K562 (cell line): ENCODE measurements around the gene NOL4L. TPM values are rescaled to one million over a fixed set of nuclear protein-coding genes. Genes with fewer than 3 reads are reported as not detected.

Source experiments
- BCOR ChIP-seq: fragments of 450-650 bp; IDR thresholded peaks from 2 replicates; pipeline ENCODE4 v1.6.1; 2016
- CBX1 ChIP-seq: sonication (generic); IDR thresholded peaks from 2 replicates; pipeline ENCODE4 v1.6.1; 2016; ENCODE audit warnings: antibody characterized with exemption, low read depth, mild to moderate bottlenecking
- POLR2H ChIP-seq: IDR thresholded peaks from 2 replicates; pipeline ENCODE4 v1.6.1; 2016; ENCODE audit warnings: missing genetic modification characterization, low read depth, mild to moderate bottlenecking, control low read depth, missing compliant biosample characterization, moderate library complexity
- SAFB2 ChIP-seq: fragments of 200-400 bp; formaldehyde crosslinking; IDR thresholded peaks from 2 replicates; pipeline ENCODE4 v1.6.1; 2018; ENCODE audit warnings: borderline replicate concordance, low read length, low read depth, moderate library complexity; ENCODE audit not compliant: severe bottlenecking
- SETDB1 ChIP-seq: IDR thresholded peaks from one replicate; pipeline ENCODE4 v1.6.1; 2012; ENCODE audit warnings: low read length, control low read depth, inconsistent platforms
- ZNF197 ChIP-seq: fragments of 200-800 bp; sonication (Bioruptor generic); IDR thresholded peaks from 2 replicates; pipeline ENCODE4 v1.6.1; 2016; ENCODE audit warnings: low read depth, missing genetic modification characterization, missing compliant biosample characterization
- ZNF212 ChIP-seq: fragments of 450-650 bp; formaldehyde crosslinking; IDR thresholded peaks from 2 replicates; pipeline ENCODE4 v1.4.0; 2020; ENCODE audit warnings: mild to moderate bottlenecking
- ZNF23 ChIP-seq: fragments of 250-450 bp; sonication (Bioruptor Pico); IDR thresholded peaks from 2 replicates; pipeline ENCODE4 v1.4.0; 2020; ENCODE audit warnings: mild to moderate bottlenecking
- polyA plus RNA-seq, 8 experiments: library from polyadenylated mRNA; depleted of rRNA in 4 of 8; stranded (reverse) in 5 of 8; unstranded in 3 of 8; fragments of >200 nt; fragmentation: Nextera tagmentation in 2 of 8; fragmentation: Illumina TruSeq in 1 of 8; extraction: Ambion mirVana in 2 of 8; extraction: Trizol in 1 of 8; gene quantifications; 2 replicates each; pipeline versions ENCODE4 v1.2.1 to v1.2.3, GENCODE V29; 2011 to 2014; ENCODE audit warnings: inconsistent platforms in 1 of 8, missing spikeins in 1 of 8
- total RNA-seq, 7 experiments: library from RNA; depleted of rRNA in 6 of 7; stranded (reverse); fragments of >200 nt in 6 of 7; fragmentation: Illumina TruSeq in 2 of 7; extraction: Trizol in 2 of 7; gene quantifications; 2 replicates each; pipeline versions ENCODE4 v1.2.1 to v1.2.3, GENCODE V29; 2011 to 2021; ENCODE audit warnings: low replicate concordance in 1 of 7
- TF ChIP-seq, protein P1 (sequence below): fragments of 450-650 bp; conservative IDR thresholded peaks from 2 replicates; pipeline ENCODE4 v1.6.1; 2016; ENCODE audit warnings: missing genetic modification characterization, low read depth, mild to moderate bottlenecking, missing compliant biosample characterization, moderate library complexity
- TF ChIP-seq, protein P2 (sequence below): fragments of 200-600 bp; sonication (generic); IDR thresholded peaks from one replicate; pipeline ENCODE4 v1.6.1; 2012; ENCODE audit warnings: mild to moderate bottlenecking, low read depth, low read length, inconsistent platforms
- TF ChIP-seq, protein P3 (sequence below), 2 experiments: fragments of 200-800 bp in 1 of 2; sonication (Bioruptor generic) in 1 of 2; sonication (generic) in 1 of 2; formaldehyde crosslinking in 1 of 2; IDR thresholded peaks in 1 of 2; conservative IDR thresholded peaks in 1 of 2; 2 replicates each; pipeline versions ENCODE4 v1.5.0 to v1.6.1; 2016 to 2020; ENCODE audit warnings: missing compliant biosample characterization in 1 of 2, missing genetic modification characterization in 1 of 2, missing genetic modification reagents in 1 of 2
- TF ChIP-seq, protein P4 (sequence below): fragments of 450-650 bp; formaldehyde crosslinking; IDR thresholded peaks from 2 replicates; pipeline ENCODE4 v1.4.0; 2020; ENCODE audit warnings: mild to moderate bottlenecking, moderate library complexity

The NOL4L gene
- total and polyA plus RNA-seq, 9 of the 15 experiments (the other 6 are each of a cell fraction or from before 2014, with no cell fraction given) = 5.1 to 36.2 (median 13.6) TPM

DNA sequence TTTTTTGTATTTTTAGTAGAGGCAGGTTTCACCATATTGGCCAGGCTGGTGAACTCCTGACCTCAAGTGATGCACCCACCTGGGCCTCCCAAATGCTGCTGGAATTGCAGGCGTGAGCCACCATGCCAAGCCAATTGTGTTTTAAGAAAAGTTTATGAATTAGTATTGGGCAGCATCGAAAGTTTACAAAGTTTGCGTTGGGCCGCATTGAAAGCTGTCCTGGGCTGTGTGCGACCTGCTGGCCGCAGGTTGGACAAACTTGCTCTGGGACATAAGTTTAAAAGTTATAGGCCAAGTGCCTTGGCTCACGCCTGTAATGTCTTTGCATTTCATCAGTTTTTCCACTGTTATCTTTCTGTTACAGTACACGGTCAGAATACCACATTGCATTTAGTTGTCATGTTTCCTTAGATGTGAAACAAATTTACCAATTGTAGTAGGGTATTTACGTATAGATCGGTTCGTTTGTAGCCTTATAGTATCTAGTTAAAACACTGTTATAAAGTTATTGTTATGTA is 187.5 kb downstream of the NOL4L start (continued):
- TF ChIP-seq BCOR (no peak), CBX1 (no peak), ZNF23 (CRISPR knock-in tag) (no peak), SAFB2 (no peak), POLR2H (tag) (0 out of 2 replicates have a peak, but pooled peaks have one; percentile 77), SETDB1 (no peak), ZNF197 (CRISPR knock-in tag) (no peak), ZNF212 (no peak)
- TF ChIP-seq, protein P1, sequence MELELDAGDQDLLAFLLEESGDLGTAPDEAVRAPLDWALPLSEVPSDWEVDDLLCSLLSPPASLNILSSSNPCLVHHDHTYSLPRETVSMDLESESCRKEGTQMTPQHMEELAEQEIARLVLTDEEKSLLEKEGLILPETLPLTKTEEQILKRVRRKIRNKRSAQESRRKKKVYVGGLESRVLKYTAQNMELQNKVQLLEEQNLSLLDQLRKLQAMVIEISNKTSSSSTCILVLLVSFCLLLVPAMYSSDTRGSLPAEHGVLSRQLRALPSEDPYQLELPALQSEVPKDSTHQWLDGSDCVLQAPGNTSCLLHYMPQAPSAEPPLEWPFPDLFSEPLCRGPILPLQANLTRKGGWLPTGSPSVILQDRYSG (tag) = no peak
- TF ChIP-seq, protein P2, sequence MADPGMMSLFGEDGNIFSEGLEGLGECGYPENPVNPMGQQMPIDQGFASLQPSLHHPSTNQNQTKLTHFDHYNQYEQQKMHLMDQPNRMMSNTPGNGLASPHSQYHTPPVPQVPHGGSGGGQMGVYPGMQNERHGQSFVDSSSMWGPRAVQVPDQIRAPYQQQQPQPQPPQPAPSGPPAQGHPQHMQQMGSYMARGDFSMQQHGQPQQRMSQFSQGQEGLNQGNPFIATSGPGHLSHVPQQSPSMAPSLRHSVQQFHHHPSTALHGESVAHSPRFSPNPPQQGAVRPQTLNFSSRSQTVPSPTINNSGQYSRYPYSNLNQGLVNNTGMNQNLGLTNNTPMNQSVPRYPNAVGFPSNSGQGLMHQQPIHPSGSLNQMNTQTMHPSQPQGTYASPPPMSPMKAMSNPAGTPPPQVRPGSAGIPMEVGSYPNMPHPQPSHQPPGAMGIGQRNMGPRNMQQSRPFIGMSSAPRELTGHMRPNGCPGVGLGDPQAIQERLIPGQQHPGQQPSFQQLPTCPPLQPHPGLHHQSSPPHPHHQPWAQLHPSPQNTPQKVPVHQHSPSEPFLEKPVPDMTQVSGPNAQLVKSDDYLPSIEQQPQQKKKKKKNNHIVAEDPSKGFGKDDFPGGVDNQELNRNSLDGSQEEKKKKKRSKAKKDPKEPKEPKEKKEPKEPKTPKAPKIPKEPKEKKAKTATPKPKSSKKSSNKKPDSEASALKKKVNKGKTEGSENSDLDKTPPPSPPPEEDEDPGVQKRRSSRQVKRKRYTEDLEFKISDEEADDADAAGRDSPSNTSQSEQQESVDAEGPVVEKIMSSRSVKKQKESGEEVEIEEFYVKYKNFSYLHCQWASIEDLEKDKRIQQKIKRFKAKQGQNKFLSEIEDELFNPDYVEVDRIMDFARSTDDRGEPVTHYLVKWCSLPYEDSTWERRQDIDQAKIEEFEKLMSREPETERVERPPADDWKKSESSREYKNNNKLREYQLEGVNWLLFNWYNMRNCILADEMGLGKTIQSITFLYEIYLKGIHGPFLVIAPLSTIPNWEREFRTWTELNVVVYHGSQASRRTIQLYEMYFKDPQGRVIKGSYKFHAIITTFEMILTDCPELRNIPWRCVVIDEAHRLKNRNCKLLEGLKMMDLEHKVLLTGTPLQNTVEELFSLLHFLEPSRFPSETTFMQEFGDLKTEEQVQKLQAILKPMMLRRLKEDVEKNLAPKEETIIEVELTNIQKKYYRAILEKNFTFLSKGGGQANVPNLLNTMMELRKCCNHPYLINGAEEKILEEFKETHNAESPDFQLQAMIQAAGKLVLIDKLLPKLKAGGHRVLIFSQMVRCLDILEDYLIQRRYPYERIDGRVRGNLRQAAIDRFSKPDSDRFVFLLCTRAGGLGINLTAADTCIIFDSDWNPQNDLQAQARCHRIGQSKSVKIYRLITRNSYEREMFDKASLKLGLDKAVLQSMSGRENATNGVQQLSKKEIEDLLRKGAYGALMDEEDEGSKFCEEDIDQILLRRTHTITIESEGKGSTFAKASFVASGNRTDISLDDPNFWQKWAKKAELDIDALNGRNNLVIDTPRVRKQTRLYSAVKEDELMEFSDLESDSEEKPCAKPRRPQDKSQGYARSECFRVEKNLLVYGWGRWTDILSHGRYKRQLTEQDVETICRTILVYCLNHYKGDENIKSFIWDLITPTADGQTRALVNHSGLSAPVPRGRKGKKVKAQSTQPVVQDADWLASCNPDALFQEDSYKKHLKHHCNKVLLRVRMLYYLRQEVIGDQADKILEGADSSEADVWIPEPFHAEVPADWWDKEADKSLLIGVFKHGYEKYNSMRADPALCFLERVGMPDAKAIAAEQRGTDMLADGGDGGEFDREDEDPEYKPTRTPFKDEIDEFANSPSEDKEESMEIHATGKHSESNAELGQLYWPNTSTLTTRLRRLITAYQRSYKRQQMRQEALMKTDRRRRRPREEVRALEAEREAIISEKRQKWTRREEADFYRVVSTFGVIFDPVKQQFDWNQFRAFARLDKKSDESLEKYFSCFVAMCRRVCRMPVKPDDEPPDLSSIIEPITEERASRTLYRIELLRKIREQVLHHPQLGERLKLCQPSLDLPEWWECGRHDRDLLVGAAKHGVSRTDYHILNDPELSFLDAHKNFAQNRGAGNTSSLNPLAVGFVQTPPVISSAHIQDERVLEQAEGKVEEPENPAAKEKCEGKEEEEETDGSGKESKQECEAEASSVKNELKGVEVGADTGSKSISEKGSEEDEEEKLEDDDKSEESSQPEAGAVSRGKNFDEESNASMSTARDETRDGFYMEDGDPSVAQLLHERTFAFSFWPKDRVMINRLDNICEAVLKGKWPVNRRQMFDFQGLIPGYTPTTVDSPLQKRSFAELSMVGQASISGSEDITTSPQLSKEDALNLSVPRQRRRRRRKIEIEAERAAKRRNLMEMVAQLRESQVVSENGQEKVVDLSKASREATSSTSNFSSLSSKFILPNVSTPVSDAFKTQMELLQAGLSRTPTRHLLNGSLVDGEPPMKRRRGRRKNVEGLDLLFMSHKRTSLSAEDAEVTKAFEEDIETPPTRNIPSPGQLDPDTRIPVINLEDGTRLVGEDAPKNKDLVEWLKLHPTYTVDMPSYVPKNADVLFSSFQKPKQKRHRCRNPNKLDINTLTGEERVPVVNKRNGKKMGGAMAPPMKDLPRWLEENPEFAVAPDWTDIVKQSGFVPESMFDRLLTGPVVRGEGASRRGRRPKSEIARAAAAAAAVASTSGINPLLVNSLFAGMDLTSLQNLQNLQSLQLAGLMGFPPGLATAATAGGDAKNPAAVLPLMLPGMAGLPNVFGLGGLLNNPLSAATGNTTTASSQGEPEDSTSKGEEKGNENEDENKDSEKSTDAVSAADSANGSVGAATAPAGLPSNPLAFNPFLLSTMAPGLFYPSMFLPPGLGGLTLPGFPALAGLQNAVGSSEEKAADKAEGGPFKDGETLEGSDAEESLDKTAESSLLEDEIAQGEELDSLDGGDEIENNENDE = no peak
- TF ChIP-seq, protein P3, sequence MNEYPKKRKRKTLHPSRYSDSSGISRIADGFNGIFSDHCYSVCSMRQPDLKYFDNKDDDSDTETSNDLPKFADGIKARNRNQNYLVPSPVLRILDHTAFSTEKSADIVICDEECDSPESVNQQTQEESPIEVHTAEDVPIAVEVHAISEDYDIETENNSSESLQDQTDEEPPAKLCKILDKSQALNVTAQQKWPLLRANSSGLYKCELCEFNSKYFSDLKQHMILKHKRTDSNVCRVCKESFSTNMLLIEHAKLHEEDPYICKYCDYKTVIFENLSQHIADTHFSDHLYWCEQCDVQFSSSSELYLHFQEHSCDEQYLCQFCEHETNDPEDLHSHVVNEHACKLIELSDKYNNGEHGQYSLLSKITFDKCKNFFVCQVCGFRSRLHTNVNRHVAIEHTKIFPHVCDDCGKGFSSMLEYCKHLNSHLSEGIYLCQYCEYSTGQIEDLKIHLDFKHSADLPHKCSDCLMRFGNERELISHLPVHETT (CRISPR knock-in tag; conservative IDR thresholded peaks at IDR 0.05 in 1 of 2, IDR thresholded peaks at IDR 0.05 in 1 of 2) = no peak
- TF ChIP-seq, protein P4, sequence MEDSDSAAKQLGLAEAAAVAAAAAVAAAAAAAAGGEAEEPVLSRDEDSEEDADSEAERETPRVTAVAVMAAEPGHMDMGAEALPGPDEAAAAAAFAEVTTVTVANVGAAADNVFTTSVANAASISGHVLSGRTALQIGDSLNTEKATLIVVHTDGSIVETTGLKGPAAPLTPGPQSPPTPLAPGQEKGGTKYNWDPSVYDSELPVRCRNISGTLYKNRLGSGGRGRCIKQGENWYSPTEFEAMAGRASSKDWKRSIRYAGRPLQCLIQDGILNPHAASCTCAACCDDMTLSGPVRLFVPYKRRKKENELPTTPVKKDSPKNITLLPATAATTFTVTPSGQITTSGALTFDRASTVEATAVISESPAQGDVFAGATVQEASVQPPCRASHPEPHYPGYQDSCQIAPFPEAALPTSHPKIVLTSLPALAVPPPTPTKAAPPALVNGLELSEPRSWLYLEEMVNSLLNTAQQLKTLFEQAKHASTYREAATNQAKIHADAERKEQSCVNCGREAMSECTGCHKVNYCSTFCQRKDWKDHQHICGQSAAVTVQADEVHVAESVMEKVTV (CRISPR knock-in tag) = 0 out of 2 replicates have a peak, but pooled peaks have one; percentile 3
